Measurements from ENCODE around the gene COG4.

DNA sequence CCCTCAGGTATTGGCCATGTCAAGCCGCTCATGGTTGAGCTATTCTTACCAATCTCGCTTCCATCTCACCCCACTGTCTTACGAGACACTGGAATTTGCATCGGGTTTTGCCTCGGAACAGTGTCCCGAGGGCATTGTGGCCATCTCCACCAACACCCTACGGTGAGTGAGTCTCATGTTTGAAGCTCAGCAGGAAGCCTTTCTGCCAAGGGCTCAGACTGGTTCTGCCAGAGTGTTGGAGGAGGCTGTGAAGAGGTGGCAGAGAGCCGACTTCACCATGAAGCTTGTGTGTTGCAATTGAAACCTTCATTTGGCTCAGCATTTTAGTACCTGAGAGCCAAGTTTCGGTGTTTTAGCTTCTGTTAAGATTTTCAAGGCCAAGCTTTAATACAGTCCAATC lies 38.3 kb upstream of the COG4 start:
- TF ChIP-seq, protein P1, sequence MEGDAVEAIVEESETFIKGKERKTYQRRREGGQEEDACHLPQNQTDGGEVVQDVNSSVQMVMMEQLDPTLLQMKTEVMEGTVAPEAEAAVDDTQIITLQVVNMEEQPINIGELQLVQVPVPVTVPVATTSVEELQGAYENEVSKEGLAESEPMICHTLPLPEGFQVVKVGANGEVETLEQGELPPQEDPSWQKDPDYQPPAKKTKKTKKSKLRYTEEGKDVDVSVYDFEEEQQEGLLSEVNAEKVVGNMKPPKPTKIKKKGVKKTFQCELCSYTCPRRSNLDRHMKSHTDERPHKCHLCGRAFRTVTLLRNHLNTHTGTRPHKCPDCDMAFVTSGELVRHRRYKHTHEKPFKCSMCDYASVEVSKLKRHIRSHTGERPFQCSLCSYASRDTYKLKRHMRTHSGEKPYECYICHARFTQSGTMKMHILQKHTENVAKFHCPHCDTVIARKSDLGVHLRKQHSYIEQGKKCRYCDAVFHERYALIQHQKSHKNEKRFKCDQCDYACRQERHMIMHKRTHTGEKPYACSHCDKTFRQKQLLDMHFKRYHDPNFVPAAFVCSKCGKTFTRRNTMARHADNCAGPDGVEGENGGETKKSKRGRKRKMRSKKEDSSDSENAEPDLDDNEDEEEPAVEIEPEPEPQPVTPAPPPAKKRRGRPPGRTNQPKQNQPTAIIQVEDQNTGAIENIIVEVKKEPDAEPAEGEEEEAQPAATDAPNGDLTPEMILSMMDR (IDR thresholded peaks at IDR 0.05 in 2 of 3, conservative IDR thresholded peaks at IDR 0.05 in 1 of 3; ENCODE audit: borderline replicate concordance in 1 of 3, insufficient read depth in 1 of 3, low read depth in 2 of 3, low read length in 2 of 3): no peak
- TF ChIP-seq EGR1 (IDR thresholded peaks at IDR 0.05; ENCODE audit: low read depth) (no peak), TCF7L2 (IDR thresholded peaks at IDR 0.05; ENCODE audit: borderline replicate concordance, extremely low read depth, insufficient read depth, insufficient read length) (no peak), CEBPB (IDR thresholded peaks at IDR 0.05; ENCODE audit: low read depth) (no peak), POLR2AphosphoS5 (IDR thresholded peaks at IDR 0.05; ENCODE audit: low read depth, low read length) (no peak), EZH2 (IDR thresholded peaks at IDR 0.05) (no peak), EZH2phosphoT487 (IDR thresholded peaks at IDR 0.05; ENCODE audit: borderline replicate concordance) (no peak), ZFX (IDR thresholded peaks at IDR 0.05) (no peak), POLR2A (IDR thresholded peaks at IDR 0.05; ENCODE audit: borderline replicate concordance, extremely low read depth, insufficient read depth, insufficient read length) (no peak), YY1 (IDR thresholded peaks at IDR 0.05; ENCODE audit: extremely low read depth, insufficient replicate concordance, low read depth, low read length) (no peak), CBX3 (IDR thresholded peaks at IDR 0.05; ENCODE audit: low read depth) (no peak)
- TF ChIP-seq, protein P2, sequence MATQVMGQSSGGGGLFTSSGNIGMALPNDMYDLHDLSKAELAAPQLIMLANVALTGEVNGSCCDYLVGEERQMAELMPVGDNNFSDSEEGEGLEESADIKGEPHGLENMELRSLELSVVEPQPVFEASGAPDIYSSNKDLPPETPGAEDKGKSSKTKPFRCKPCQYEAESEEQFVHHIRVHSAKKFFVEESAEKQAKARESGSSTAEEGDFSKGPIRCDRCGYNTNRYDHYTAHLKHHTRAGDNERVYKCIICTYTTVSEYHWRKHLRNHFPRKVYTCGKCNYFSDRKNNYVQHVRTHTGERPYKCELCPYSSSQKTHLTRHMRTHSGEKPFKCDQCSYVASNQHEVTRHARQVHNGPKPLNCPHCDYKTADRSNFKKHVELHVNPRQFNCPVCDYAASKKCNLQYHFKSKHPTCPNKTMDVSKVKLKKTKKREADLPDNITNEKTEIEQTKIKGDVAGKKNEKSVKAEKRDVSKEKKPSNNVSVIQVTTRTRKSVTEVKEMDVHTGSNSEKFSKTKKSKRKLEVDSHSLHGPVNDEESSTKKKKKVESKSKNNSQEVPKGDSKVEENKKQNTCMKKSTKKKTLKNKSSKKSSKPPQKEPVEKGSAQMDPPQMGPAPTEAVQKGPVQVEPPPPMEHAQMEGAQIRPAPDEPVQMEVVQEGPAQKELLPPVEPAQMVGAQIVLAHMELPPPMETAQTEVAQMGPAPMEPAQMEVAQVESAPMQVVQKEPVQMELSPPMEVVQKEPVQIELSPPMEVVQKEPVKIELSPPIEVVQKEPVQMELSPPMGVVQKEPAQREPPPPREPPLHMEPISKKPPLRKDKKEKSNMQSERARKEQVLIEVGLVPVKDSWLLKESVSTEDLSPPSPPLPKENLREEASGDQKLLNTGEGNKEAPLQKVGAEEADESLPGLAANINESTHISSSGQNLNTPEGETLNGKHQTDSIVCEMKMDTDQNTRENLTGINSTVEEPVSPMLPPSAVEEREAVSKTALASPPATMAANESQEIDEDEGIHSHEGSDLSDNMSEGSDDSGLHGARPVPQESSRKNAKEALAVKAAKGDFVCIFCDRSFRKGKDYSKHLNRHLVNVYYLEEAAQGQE (IDR thresholded peaks at IDR 0.05; ENCODE audit: low read depth): no peak
